ENCODE measurements around the gene IMPACT. TPM values are rescaled to one million over a fixed set of nuclear protein-coding genes. Genes with fewer than 3 reads are reported as not detected.

The IMPACT gene
- total RNA-seq, 4 donors from 2014 or later: 4.1 to 63.9 (median 15.1) TPM

DNA sequence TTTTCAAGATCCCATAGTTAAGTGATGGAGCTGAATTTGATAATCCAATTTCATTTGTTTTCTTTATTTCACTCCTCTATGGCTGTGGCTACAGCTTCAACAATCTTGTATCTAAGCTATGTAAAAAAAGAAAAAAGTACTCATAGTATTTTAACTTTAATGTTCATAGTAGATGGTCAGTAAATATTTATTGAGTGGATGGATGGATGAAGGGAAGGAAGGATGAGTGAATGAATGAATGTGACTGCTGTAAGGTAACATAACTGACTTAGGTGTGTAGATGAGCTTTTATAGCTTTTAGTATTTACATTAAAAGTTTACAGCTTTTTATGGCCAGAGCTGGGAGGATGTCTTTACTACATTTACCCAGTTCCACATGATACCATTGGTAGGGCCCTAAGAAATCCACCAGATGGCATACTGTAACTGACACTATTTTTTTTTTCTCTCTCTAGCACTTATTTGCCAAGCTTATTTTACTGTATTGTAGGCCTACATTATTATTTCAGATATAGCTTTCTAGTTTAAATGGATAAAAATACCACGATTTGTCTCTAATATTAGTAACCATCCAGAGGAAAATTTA, 20.6 kb downstream of the IMPACT start:
- no peaks in the 10 kb centered on the region for H3K4me1 ChIP-seq
- H3K36me3 ChIP-seq: no peaks in the 10 kb centered on the region
- H3K9me3 ChIP-seq: no peaks in the 10 kb centered on the region
- intact Hi-C loops (cut with DNase I; ENCODE audit: low total_unique reads): no loop called here
- H3K27ac ChIP-seq: no peak overlapping the region
- TF ChIP-seq POLR2A (IDR thresholded peaks at IDR 0.05): no peak
- TF ChIP-seq CTCF (IDR thresholded peaks at IDR 0.05): no peak
- DNase-seq: no peak
- no peaks in the 10 kb centered on the region for H3K27me3 ChIP-seq
- no peak overlapping the region for H3K4me3 ChIP-seq

DNA sequence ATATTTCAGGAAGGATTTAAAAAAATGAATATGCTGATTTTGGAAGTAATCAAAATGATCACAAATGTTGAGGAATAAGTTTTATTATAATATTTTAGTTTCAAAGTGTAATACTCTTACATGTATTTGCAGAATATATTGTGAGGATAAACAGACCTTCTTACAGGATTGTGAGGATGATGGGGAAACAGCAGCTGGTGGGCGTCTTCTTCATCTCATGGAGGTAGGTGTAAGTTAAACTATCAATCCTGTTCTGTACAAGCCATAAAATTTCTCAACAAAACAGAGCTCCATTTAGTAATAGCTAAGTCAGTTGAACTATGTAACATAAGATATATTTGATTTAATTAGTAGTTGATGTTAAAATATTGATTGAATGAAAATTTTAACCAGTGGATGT, 21.5 kb downstream of the IMPACT start:
- no peak overlapping the region for H3K4me3 ChIP-seq
- H3K27me3 ChIP-seq: no peaks in the 10 kb centered on the region
- H3K4me1 ChIP-seq: no peaks in the 10 kb centered on the region
- TF ChIP-seq CTCF (IDR thresholded peaks at IDR 0.05) (no peak), POLR2A (IDR thresholded peaks at IDR 0.05) (no peak)
- H3K36me3 ChIP-seq: no peaks in the 10 kb centered on the region
- H3K9me3 ChIP-seq: no peaks in the 10 kb centered on the region
- intact Hi-C loops (cut with DNase I; ENCODE audit: low total_unique reads): no loop called here
- DNase-seq: no peak
- no peak overlapping the region for H3K27ac ChIP-seq

- intact Hi-C loops (cut with DNase I; ENCODE audit: low total_unique reads): no loop called here
- no peaks in the 10 kb centered on the region for H3K36me3 ChIP-seq
These were observed 30.1 kb downstream of the IMPACT start for GRCh38 chr18:24456549-24456948.

DNA sequence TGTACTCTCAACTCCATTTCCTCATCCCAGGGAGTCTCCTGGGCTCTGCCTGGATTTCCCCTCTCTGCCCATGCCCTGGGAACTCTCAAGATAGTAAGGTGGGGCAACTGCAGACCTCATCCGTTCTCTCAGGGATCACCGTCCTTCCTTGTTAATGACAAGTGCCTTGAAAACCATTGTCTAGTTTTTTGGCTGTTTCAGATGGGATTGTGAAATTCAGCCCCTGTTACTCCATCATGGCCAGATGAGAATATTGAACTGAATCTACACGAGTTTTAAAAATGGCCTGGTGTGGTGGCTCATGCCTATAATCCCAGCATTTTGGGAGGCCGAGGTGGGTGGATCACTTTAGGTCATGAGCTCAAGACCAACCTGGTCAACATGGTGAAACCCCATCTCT, 33.3 kb downstream of the IMPACT start:
- no peaks in the 10 kb centered on the region for H3K36me3 ChIP-seq
- no peak overlapping the region for H3K4me3 ChIP-seq
- no peaks in the 10 kb centered on the region for H3K27me3 ChIP-seq
- DNase-seq: no peak
- no peak overlapping the region for H3K27ac ChIP-seq
- TF ChIP-seq POLR2A (IDR thresholded peaks at IDR 0.05) (no peak), CTCF (IDR thresholded peaks at IDR 0.05) (no peak)
- H3K9me3 ChIP-seq: no peaks in the 10 kb centered on the region
- intact Hi-C loops (cut with DNase I; ENCODE audit: low total_unique reads): no loop called here
- H3K4me1 ChIP-seq: no peaks in the 10 kb centered on the region

More at GRCh38 chr18:24456549-24456948, 30.1 kb downstream of the IMPACT start:
- no peak overlapping the region for H3K4me3 ChIP-seq
- DNase-seq: no peak
- no peak overlapping the region for H3K27ac ChIP-seq
- no peaks in the 10 kb centered on the region for H3K4me1 ChIP-seq
- no peaks in the 10 kb centered on the region for H3K27me3 ChIP-seq
- no peak for TF ChIP-seq POLR2A (IDR thresholded peaks at IDR 0.05)
- TF ChIP-seq CTCF (IDR thresholded peaks at IDR 0.05): no peak
- no peaks in the 10 kb centered on the region for H3K9me3 ChIP-seq

GRCh38 chr18:24460388-24460787, 33.9 kb downstream of the IMPACT start, which contains the start of gene HRH4:
Gene HRH4, plus strand, starts transcription at chr18:24460637. Its CDS starts 92 bp downstream, at chr18:24460729.
- H3K4me3 ChIP-seq: no peak within 1 kb of the TSS
- no peaks in the 10 kb centered on the region for H3K4me1 ChIP-seq
- H3K36me3 ChIP-seq: no peaks in the 10 kb centered on the region
- intact Hi-C loops (cut with DNase I; ENCODE audit: low total_unique reads): no loop called here
- DNase-seq: no peak
- no peak for TF ChIP-seq CTCF (IDR thresholded peaks at IDR 0.05)
- no peak for TF ChIP-seq POLR2A (IDR thresholded peaks at IDR 0.05)
- H3K27ac ChIP-seq: no peak within 1 kb of the TSS
- H3K9me3 ChIP-seq: no peaks in the 10 kb centered on the region
- no peaks in the 10 kb centered on the region for H3K27me3 ChIP-seq
